Frontal cortex (tissue), 4 donors: ENCODE data around the gene SIGLEC6. TPM values are rescaled to one million over a fixed set of nuclear protein-coding genes. Genes with fewer than 3 reads are reported as not detected.
A peak's percentile ranks its signal among the peaks of the same experiment; 100 is the strongest.

Experiments
- DNase-seq, 2 donors: peaks; one replicate each; pipeline ENCODE4 v3.0.0; 2012; ENCODE audit warnings: low spot score in 2 of 2
- FAIRE-seq: peaks from 2 replicates; lab custom pipeline; 2012; peaks lifted over from hg19 to GRCh38; lab: Jason Lieb, UNC
- small RNA-seq: library from RNA; depleted of rRNA; stranded (forward); fragments of <200 nt; gene quantifications from one replicate; pipeline ENCODE3, GENCODE V24; 2014
- total RNA-seq: library from RNA; depleted of rRNA; stranded (reverse); fragments of >200 nt; gene quantifications from one replicate; pipeline ENCODE4 v1.2.3, GENCODE V29; 2014
- donor health status: control.
- donor health status: control.
- donor health status: control.

SIGLEC6 gene
- total RNA-seq, 1 donor from 2014 or later: not detected

DNA sequence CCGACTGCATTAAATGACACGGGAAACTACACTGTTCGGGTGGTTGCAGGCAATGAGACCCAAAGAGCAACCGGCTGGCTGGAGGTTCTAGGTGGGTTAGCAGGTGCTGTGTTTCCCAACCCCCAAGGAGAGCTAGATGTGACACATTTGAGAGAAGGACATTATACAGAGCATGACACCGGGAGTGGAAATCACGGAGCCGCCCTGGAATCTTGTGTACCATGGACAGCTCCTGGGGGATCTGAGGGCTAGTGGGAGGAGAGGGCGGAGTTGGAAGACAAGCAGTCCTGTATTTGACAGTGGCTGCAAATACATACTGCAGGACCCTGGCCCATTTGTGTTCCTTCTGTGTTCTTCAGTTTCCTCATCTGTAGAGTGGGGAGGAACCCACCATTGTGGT is 50.9 kb downstream of the SIGLEC6 start:
- DNase-seq (no peak), FAIRE-seq (no peak)

GRCh38 chr19:51479531-51480331 is 51.7 kb downstream of the SIGLEC6 start:
- DNase-seq (no peak), FAIRE-seq (no peak)

DNA sequence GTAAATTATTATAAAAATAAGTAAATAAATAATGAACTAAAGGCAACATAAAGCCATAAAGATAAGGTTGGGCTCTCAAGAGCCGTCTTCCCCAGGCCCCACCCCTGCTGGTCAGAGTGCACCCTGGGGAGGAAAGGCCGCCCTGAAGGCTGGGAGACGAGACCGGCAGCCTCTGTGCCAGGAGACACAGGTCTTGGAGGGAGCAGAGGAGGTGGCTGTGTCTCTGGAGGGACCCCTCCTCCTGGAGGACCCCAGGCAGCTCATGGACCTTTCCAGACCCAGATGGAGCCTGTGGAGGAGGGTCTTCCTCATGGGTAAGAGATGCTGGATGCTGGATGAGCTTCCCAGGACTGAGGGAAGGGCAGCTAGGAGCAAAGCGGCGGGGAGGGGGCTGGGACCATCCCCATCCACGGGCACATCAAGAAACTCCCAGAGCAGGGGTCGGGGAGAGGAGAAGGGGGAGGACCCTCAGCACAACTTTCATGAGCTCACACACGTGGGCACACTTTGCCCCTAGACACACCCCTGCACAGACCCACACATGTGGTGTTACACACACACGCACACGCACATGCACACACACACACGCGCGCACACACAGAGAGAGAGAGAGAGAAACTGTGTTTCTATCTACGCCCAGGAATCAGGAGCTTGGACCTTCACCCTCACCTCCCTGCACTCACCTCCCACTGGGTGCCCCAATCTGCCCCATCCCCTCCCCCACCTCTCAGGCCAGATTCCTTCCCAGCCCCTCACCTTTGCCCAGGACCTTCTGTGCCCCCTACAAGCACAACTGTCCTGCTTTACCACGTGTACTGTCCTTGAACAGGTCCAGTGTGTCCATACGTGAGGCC is 52.9 kb downstream of the SIGLEC6 start, which contains the start of gene CEACAM18:
Gene CEACAM18 (plus strand): TSS at position 159 of the 854 bp plus-strand sequence.
- FAIRE-seq (no peak), DNase-seq (no peak)

DNA sequence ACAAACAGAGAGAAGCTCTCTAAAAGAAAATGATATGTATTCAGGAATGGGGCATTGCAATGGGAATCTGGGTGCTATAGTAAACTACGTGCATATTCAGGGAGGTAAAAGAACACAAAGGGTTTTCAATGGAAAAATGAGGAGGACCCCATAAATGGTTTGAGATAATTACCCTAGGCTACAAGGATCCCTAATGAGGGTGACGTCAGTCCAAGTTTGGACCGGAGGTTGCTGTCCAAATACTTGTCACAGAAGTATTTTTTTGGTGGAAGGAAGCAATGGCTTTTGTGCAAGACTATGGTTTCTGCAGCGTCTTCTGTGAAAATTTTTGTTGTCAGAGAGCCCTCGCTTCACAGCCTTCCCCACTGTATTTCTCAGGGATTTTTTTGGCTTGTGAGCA is 54.1 kb downstream of the SIGLEC6 start:
- FAIRE-seq (no peak), DNase-seq (no peak)

GRCh38 chr19:51476164-51476563 is 55.3 kb downstream of the SIGLEC6 start:
- DNase-seq (no peak), FAIRE-seq (no peak)

DNA sequence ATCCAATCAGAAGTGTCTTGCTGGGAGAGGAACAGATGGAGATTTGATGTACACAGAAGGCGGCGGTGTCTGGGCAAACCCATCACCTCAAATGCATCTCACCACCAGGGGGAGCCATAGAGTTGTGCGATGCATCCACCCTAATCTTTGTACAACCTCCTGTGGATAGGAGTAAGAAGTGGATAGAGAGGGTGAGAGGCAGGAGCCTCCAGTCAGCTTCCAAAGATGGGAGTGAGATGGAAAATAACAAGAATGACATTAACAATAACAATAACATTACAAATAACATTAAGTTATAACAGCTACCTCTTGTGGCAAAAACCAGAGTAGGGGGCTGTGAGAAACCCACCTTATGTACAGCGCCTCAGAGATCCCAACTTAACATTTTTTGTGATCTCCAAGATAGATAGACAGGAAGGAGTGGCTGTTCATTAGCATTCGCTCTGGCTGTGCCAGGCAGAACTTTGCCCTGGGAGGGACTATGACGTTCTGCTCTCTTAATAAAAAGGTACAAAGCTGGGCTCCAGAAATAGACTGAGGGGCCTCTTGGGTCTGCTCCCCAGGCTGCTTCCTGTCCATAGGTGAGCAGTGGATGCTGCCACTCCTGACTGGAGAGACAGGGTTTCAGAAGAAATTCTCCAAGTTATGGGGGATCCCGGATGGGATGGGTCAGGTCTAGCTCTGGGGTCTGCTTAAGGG is 58.3 kb downstream of the SIGLEC6 start:
- FAIRE-seq (no peak), DNase-seq (peak; percentile 38 to 50)

GRCh38 chr19:51472607-51473006 is 58.9 kb downstream of the SIGLEC6 start:
- DNase-seq (no peak), FAIRE-seq (no peak)

DNA sequence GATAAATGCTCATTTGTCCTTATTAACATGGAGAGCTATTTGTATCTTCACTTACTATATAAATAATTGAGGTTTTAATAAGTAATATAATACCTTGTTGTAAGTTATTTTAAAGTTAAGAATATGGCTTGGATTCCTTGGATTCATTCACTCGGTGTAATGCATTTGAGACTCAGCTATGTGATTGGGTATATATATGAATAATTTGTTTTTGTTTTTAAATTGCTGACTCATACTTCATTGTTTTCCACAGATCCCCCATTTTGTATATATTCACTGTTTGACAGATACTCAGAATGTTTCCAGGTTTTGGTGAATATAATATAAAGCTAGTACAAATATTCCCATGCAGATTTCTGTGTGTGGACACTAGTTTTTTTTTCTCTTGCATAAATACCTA is 59.9 kb downstream of the SIGLEC6 start:
- FAIRE-seq (no peak), DNase-seq (no peak)

DNA sequence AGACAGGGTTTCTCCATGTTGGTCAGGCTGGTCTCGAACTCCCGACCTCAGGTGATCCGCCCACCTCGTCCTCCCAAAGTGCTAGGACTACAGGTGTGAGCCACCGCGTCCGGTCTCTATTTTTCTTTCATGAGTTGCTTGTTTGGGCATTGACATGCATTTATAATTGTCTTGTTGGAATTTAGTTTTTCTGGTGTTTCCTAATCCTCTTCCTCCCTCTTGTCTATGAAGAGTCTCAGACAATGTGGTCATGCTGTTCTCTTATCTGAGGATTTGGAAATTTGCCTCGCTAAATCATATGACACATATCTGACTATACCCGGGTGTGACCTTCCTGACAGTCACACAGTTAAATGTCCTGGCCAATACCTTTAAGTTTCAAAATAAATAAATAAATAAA is 60.5 kb downstream of the SIGLEC6 start:
- DNase-seq: no peak
- FAIRE-seq: no peak

DNA sequence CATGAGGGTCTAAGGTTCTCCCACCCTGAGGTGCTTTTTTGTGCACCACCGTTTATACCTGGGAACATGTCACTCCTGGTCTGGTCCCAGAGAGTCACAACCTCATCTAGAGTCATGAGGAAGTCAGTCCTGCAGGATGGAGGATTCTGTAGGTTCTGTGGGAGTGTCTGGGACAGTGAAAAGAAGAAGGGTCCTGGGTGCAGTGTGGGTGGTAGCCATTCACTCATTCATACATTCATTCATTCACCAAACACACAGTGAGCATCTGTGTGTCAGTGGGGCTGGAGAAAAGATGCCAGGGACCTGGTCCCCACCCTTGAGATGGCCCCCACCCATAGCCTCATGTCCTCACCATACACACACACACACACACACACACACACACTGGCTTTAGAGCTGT is 61.8 kb downstream of the SIGLEC6 start:
- DNase-seq (no peak), FAIRE-seq (no peak)

- no peak for DNase-seq
- FAIRE-seq: no peak
Measured at GRCh38 chr19:51469162-51469561, 62.3 kb downstream of the SIGLEC6 start.

- DNase-seq (no peak), FAIRE-seq (no peak)
Measured at GRCh38 chr19:51468545-51468920, 62.9 kb downstream of the SIGLEC6 start.

GRCh38 chr19:51467864-51468544 is 63.5 kb downstream of the SIGLEC6 start:
- no peak for FAIRE-seq

More at GRCh38 chr19:51467864-51468544, 63.5 kb downstream of the SIGLEC6 start:
- DNase-seq: no peak

Small RNA genes within 50 kb of the gene (small RNA-seq; reads per million reads assigned to genes)
- not detected for gene AC020914.3

Other genes with a start within 250 kb of the SIGLEC6 start
- gene IGLON5, start 220.0 kb downstream of the SIGLEC6 start, total RNA-seq: 4.1 TPM
- gene VSIG10L, start 189.5 kb downstream of the SIGLEC6 start, total RNA-seq: 0.41 TPM
- 41.2 TPM for gene ETFB, start 165.3 kb downstream of the SIGLEC6 start, total RNA-seq
- not detected for gene CLDND2, start 162.7 kb downstream of the SIGLEC6 start, total RNA-seq
- gene NKG7, start 159.0 kb downstream of the SIGLEC6 start, total RNA-seq: not detected
- not detected for gene LIM2, start 143.7 kb downstream of the SIGLEC6 start, total RNA-seq
- not detected for gene C19orf84, start 141.1 kb downstream of the SIGLEC6 start, total RNA-seq
- gene SIGLEC10, start 114.0 kb downstream of the SIGLEC6 start, total RNA-seq: 1.2 TPM
- 0.82 TPM for gene SIGLEC8, start 73.2 kb downstream of the SIGLEC6 start, total RNA-seq
- not detected for gene CEACAM18, start 53.1 kb downstream of the SIGLEC6 start, total RNA-seq
- gene SIGLEC12, start 29.9 kb downstream of the SIGLEC6 start, total RNA-seq: not detected
- gene ZNF175, start 39.6 kb upstream of the SIGLEC6 start, total RNA-seq: 7.3 TPM
- gene SIGLEC5, start 98.7 kb upstream of the SIGLEC6 start, total RNA-seq: under 0.01 TPM
- gene SIGLEC14, start 115.2 kb upstream of the SIGLEC6 start, total RNA-seq: 0.41 TPM
- 3.7 TPM for gene SPACA6, start 161.7 kb upstream of the SIGLEC6 start, total RNA-seq
- 3.3 TPM for gene HAS1, start 192.3 kb upstream of the SIGLEC6 start, total RNA-seq
- 4.5 TPM for gene FPR1, start 220.2 kb upstream of the SIGLEC6 start, total RNA-seq
- gene FPR2, start 229.5 kb upstream of the SIGLEC6 start, total RNA-seq: 0.41 TPM